ENCODE results near the gene ZRANB2.

DNA sequence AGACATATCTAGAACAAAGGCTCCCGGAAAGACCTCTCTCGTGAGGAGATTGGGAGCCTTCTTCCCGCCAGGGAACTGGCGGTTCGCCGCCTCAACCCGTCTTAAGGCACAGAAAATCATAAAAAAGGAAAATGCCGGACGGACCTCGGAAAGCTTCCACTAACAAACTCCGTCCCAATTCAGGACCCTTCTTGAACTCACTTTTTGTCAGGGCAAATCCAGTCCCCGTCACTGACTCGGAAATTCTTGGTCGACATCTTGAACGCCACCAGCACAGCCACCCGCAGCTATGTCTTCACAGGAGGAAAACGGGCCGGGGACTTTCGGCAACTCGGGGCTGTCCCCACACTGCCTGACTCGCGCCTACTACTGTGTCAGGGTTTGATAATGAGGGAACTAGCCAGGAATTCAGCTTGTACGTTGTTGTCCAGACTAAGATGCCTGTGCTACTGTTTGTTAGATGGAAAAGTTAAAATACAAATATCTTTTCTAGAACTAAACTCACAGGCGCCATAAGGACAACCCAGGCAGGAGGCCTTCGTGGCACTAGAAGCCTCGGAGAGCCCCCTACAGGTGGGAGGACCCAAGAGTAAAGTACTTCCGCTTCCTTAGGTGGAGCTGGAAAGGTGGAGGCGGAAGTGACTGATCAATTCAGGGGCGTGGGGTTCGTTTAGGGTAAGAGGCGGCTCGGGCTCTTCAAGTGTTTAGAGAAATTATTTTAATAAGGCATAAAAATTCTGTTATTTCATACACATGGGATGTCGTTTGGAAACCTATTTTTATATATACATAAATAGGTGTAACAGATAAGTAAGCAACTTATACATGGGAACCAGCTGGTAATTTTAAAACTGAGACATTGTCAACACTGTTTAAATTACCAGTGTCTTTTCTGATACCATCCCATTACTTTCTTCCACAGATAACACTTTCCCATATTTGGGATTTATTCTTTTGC lies at the start of gene ZRANB2:
- TF ChIP-seq, protein P1, sequence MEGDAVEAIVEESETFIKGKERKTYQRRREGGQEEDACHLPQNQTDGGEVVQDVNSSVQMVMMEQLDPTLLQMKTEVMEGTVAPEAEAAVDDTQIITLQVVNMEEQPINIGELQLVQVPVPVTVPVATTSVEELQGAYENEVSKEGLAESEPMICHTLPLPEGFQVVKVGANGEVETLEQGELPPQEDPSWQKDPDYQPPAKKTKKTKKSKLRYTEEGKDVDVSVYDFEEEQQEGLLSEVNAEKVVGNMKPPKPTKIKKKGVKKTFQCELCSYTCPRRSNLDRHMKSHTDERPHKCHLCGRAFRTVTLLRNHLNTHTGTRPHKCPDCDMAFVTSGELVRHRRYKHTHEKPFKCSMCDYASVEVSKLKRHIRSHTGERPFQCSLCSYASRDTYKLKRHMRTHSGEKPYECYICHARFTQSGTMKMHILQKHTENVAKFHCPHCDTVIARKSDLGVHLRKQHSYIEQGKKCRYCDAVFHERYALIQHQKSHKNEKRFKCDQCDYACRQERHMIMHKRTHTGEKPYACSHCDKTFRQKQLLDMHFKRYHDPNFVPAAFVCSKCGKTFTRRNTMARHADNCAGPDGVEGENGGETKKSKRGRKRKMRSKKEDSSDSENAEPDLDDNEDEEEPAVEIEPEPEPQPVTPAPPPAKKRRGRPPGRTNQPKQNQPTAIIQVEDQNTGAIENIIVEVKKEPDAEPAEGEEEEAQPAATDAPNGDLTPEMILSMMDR (IDR thresholded peaks at IDR 0.05; ENCODE audit: poor library complexity): peak; percentile 74
- TF ChIP-seq EZH2 (IDR thresholded peaks at IDR 0.05; ENCODE audit: borderline replicate concordance) (no peak), EZH2phosphoT487 (IDR thresholded peaks at IDR 0.05; ENCODE audit: low read depth, severe bottlenecking, unreplicated experiment) (no peak)

Data from hepatocyte (in vitro differentiated cells).